RWPE2 (cell line): ENCODE data around the gene SUSD6.

Experiments
- ATAC-seq: fragments of 200-7000 bp; cut with Tn5 transposase; 3 replicates; pipeline ENCODE4 v1.9.1; 2021; ENCODE audit warnings: low read depth
- DNase-seq: peaks from one replicate; pipeline ENCODE4 v3.0.0-alpha.2; 2020; ENCODE audit warnings: low spot score
- H3K27ac ChIP-seq: fragments of 450-650 bp; 2 replicates; pipeline ENCODE4 v1.5.1; 2017; ENCODE audit warnings: mild to moderate bottlenecking; ENCODE audit not compliant: poor library complexity, severe bottlenecking
- H3K27me3 ChIP-seq: fragments of 250-450 bp; sonication (Bioruptor Pico); 2 replicates; pipeline ENCODE4 v1.5.1; 2021; ENCODE audit warnings: mild to moderate bottlenecking, moderate library complexity; ENCODE audit not compliant: insufficient read depth, poor library complexity, severe bottlenecking
- H3K36me3 ChIP-seq: fragments of 250-450 bp; sonication (Bioruptor Pico); 2 replicates; pipeline ENCODE4 v1.5.1; 2020; ENCODE audit warnings: low read depth, mild to moderate bottlenecking, moderate library complexity
- H3K4me1 ChIP-seq: fragments of 250-450 bp; sonication (Bioruptor Pico); 2 replicates; pipeline ENCODE4 v1.5.1; 2021; ENCODE audit warnings: mild to moderate bottlenecking, moderate library complexity; ENCODE audit not compliant: insufficient read depth, poor library complexity, severe bottlenecking
- H3K4me3 ChIP-seq: fragments of 250-450 bp; sonication (Bioruptor Pico); 2 replicates; pipeline ENCODE4 v1.5.1; 2021; ENCODE audit warnings: mild to moderate bottlenecking, moderate library complexity; ENCODE audit not compliant: severe bottlenecking
- H3K9me3 ChIP-seq: fragments of 250-450 bp; sonication (Bioruptor Pico); 2 replicates; pipeline ENCODE4 v1.5.1; 2021; ENCODE audit warnings: mild to moderate bottlenecking, moderate library complexity; ENCODE audit not compliant: severe bottlenecking
- CTCF ChIP-seq: fragments of 450-650 bp; IDR thresholded peaks from one replicate; pipeline ENCODE4 v1.5.1; 2017; ENCODE audit warnings: mild to moderate bottlenecking, moderate library complexity; ENCODE audit not compliant: poor library complexity, severe bottlenecking

SUSD6 gene

DNA sequence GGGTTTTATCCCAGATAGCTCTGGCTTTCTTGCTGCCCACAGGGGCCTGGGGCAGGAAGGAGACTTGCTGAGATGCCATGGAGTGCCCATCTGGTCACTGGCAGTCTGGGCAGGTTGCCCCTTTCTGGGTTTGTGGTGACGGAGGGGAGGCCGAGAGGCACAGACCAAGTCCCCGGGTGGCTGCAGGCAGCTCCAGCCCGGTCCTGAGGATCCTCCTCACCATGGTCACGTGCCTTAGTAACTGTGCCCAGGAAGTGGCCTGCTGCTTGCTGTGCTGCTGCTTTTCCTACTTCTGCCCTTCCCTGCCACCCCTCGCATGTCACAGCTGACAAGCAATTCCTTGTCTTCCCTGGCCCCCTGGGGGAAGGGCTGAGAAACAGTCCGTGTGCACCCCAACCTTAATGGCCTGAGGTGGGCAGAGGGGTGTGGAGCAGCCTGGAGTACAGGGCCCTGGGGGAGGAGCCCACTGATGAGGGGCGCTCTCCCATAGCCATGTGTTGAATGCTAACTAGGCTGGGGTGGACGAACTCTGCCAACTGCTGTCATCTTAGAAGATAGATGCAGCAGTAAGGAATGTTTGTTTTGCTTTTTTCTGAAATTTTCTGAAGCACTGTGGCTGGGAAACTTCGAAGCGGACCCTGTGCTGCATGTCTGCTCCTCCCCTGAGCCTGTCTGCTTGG lies 100.6 kb downstream of the SUSD6 start:
- H3K4me3 ChIP-seq: no peak overlapping the region
- peaks cover 26% of the 10 kb centered on the region for H3K36me3 ChIP-seq
- TF ChIP-seq CTCF: no peak
- H3K9me3 ChIP-seq: no peaks in the 10 kb centered on the region
- H3K27me3 ChIP-seq: no peaks in the 10 kb centered on the region
- DNase-seq (no peak), ATAC-seq (no peak)
- H3K27ac ChIP-seq: peak overlapping the region; percentile 93
- H3K4me1 ChIP-seq: peaks cover 35% of the 10 kb centered on the region

DNA sequence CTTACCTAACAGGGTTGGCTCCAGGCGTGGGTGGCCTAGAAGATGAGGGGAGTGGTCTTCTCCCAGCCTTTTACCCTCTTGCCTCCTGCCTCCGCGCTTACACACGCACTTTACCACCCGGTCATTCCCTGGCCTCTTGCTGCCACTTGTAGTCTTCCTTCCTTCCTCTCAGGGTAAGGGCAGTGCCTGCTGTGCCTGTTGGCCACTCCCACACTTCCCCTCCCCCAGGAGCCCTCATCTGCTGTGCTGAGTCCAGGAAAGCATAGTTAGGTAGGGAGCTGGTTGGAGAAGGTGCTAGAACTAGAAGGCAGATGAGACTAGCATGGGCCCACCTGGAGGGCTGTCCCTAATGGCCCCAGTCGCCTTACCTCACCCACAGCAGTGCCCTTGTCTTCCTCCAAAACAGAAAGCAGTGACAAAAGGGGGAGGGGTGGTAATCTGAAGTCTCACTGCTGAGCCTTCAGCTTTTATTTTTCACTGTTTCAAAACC lies 101.2 kb downstream of the SUSD6 start:
- H3K9me3 ChIP-seq: no peaks in the 10 kb centered on the region
- no peak overlapping the region for H3K4me3 ChIP-seq
- peaks cover 21% of the 10 kb centered on the region for H3K36me3 ChIP-seq
- H3K4me1 ChIP-seq: peaks cover 41% of the 10 kb centered on the region
- peak overlapping the region; percentile 93 for H3K27ac ChIP-seq
- no peak for TF ChIP-seq CTCF
- H3K27me3 ChIP-seq: no peaks in the 10 kb centered on the region
- ATAC-seq (peak; percentile 59), DNase-seq (peak; percentile 77)

GRCh38 chr14:69713209-69713781 lies 101.9 kb downstream of the SUSD6 start:
- Histone ChIP-seq H3K4me3 (no peak overlapping the region), H3K27ac (peak overlapping the region; percentile 93), H3K9me3 (no peaks in the 10 kb centered on the region), H3K27me3 (no peaks in the 10 kb centered on the region), H3K36me3 (peaks cover 21% of the 10 kb centered on the region), H3K4me1 (peaks cover 41% of the 10 kb centered on the region)
- ATAC-seq (peak; percentile 67), DNase-seq (peak; percentile 89)
- TF ChIP-seq CTCF: no peak

GRCh38 chr14:69713993-69714679 lies 102.7 kb downstream of the SUSD6 start:
- H3K4me1 ChIP-seq: peaks cover 43% of the 10 kb centered on the region

More at GRCh38 chr14:69713993-69714679, 102.7 kb downstream of the SUSD6 start:
- H3K36me3 ChIP-seq: peaks cover 15% of the 10 kb centered on the region
- no peak for DNase-seq
- H3K9me3 ChIP-seq: no peaks in the 10 kb centered on the region
- no peak for TF ChIP-seq CTCF
- no peak overlapping the region for H3K4me3 ChIP-seq
- H3K27me3 ChIP-seq: no peaks in the 10 kb centered on the region
- peak overlapping the region; percentile 93 for H3K27ac ChIP-seq
- ATAC-seq: no peak
